Esophagus muscularis mucosa (tissue), 4 donors: ENCODE results near the gene NKAIN4. TPM values are rescaled to one million over a fixed set of nuclear protein-coding genes. Genes with fewer than 3 reads are reported as not detected.
A peak's percentile ranks its signal among the peaks of the same experiment; 100 is the strongest.

Source experiments
- DNase-seq: peaks from one replicate; pipeline ENCODE4 v3.0.0-alpha.2; 2017; ENCODE audit errors: extremely low spot score
- H3K27ac ChIP-seq, 4 donors: fragments of 200-600 bp; sonication (generic); replicated peaks in 1 of 4; 1 replicate in 3 of 4; 2 replicates in 1 of 4; pipeline ENCODE4 v1.5.1; 2016 to 2019; ENCODE audit warnings: mild to moderate bottlenecking in 1 of 4
- H3K27me3 ChIP-seq, 4 donors: fragments of 200-600 bp; sonication (generic); one replicate each; pipeline versions ENCODE4 v1.5.1 to v1.6.0; 2016 to 2019
- H3K36me3 ChIP-seq, 4 donors: fragments of 200-600 bp; sonication (generic); one replicate each; pipeline ENCODE4 v1.5.1; 2016 to 2019
- H3K4me1 ChIP-seq, 4 donors: fragments of 200-600 bp; sonication (generic); one replicate each; pipeline ENCODE4 v1.5.1; 2016 to 2019
- H3K4me3 ChIP-seq, 4 donors: fragments of 200-600 bp; sonication (generic); 1 replicate in 2 of 4; 2 replicates in 2 of 4; pipeline ENCODE4 v1.5.1; 2016 to 2019; ENCODE audit warnings: mild to moderate bottlenecking in 4 of 4, moderate library complexity in 1 of 4
- H3K9me3 ChIP-seq, 4 donors: fragments of 200-600 bp; sonication (generic); 1 replicate in 3 of 4; 2 replicates in 1 of 4; pipeline ENCODE4 v1.5.1; 2016 to 2019
- EP300 ChIP-seq: sonication (generic); formaldehyde crosslinking; IDR thresholded peaks from one replicate; pipeline ENCODE4 v1.6.1; 2017; ENCODE audit warnings: antibody characterized with exemption
- POLR2A ChIP-seq: fragments of 450-650 bp; IDR thresholded peaks from one replicate; pipeline ENCODE4 v1.6.1; 2017; ENCODE audit warnings: antibody characterized with exemption, moderate library complexity, mild to moderate bottlenecking, low read depth
- POLR2AphosphoS5 ChIP-seq, 2 donors: sonication (generic); formaldehyde crosslinking; IDR thresholded peaks; one replicate each; pipeline ENCODE4 v1.6.1; 2017; ENCODE audit warnings: antibody characterized with exemption in 2 of 2
- WGBS: methylation state at CpG from one replicate; pipeline ENCODE4 v1.1.5; 2018; 5-methylcytosine and 5-hydroxymethylcytosine counted together
- intact Hi-C: fragments of 100-400 bp; cut with DNase I; formaldehyde crosslinking; loops from one replicate; pipeline ENCODE4 v1.15.1; 2023
- total RNA-seq, 4 donors: library from RNA; depleted of rRNA; stranded (reverse); fragments of >200 nt; gene quantifications; one replicate each; pipeline versions ENCODE4 v1.1.0 to v1.2.1, GENCODE V29; 2016
- TF ChIP-seq, protein P1 (sequence below), 3 experiments: fragments of 200-600 bp in 2 of 3; fragments of 450-650 bp in 1 of 3; sonication (generic) in 2 of 3; IDR thresholded peaks; one replicate each; pipeline ENCODE4 v1.5.1; 2017 to 2019; ENCODE audit warnings: antibody characterized with exemption in 3 of 3, mild to moderate bottlenecking in 2 of 3, moderate library complexity in 1 of 3

The NKAIN4 gene
- total RNA-seq, 4 donors from 2014 or later = 0.17 to 0.45 TPM; not detected in 2

DNA sequence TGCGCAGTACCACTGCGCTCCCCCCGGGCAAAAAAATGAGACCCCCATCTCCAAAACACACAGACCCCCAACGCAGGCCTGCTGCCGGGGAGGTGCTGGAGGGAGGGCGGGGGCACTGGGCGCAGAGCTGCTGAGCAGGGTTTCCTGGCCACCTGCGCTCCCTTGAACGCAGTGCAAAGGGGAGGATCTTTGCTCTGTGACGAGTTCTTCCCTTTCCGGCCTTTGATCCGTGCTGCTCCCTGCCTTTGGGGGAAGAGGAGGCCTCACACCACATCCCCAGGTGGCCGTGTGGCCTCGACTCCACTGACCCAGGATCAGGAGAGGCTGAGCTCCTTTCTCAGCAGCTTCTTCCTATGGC is 29.8 kb upstream of the NKAIN4 start:
- peak overlapping the region in 1 of 4 donors; percentile 7 for H3K4me3 ChIP-seq
- H3K36me3 ChIP-seq = peaks cover 48 to 100% (median 94%) of the 10 kb centered on the region in 4 donors
- 74% methylated on average over 8 of the region's 14 CpGs for WGBS
- intact Hi-C loops = no loop called here
- DNase-seq = no peak
- H3K9me3 ChIP-seq = no peaks in the 10 kb centered on the region
- TF ChIP-seq EP300 (no peak), POLR2A (no peak), POLR2AphosphoS5 (IDR thresholded peaks at IDR 0.05) (no peak)
- TF ChIP-seq, protein P1, sequence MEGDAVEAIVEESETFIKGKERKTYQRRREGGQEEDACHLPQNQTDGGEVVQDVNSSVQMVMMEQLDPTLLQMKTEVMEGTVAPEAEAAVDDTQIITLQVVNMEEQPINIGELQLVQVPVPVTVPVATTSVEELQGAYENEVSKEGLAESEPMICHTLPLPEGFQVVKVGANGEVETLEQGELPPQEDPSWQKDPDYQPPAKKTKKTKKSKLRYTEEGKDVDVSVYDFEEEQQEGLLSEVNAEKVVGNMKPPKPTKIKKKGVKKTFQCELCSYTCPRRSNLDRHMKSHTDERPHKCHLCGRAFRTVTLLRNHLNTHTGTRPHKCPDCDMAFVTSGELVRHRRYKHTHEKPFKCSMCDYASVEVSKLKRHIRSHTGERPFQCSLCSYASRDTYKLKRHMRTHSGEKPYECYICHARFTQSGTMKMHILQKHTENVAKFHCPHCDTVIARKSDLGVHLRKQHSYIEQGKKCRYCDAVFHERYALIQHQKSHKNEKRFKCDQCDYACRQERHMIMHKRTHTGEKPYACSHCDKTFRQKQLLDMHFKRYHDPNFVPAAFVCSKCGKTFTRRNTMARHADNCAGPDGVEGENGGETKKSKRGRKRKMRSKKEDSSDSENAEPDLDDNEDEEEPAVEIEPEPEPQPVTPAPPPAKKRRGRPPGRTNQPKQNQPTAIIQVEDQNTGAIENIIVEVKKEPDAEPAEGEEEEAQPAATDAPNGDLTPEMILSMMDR (IDR thresholded peaks at IDR 0.05) = no peak
- H3K4me1 ChIP-seq = no peaks in the 10 kb centered on the region
- no peak overlapping the region for H3K27ac ChIP-seq
- H3K27me3 ChIP-seq = no peaks in the 10 kb centered on the region

DNA sequence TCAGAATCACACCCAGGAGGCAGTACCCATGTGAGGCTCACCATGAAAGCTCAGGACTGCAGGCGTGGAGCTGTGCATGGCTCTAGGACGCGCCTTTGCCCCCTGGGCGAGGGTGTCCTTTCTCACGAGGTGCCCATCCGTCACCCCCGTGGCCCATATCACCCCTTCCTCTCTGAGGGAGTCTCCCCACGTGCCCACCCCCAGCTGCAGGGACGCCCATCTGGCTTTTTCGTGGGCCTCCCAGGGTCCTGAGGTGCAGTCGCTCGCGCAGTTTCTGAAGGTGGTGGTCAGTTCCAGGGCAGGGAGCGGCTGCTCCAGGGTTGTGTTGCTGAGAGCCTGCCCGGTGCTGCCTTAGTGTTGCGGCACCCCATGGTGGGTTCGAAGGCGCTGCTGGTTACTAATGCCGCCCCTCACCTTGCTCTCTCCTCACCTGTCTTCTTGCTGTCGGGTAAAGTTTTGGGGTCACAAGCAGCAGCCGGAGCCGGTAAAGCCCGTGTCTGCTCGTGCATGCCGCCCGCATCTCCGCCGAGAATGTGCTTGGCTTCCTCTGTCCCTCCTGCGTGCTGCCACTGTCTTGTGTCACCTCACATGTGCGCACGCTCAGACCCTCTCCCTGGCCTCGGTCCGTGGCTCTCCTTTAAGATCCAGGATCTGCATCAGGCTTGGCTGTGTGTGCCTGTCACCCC is 29.3 kb upstream of the NKAIN4 start:
- intact Hi-C loops = no loop called here
- Histone ChIP-seq H3K4me1 (no peaks in the 10 kb centered on the region), H3K27me3 (no peaks in the 10 kb centered on the region), H3K36me3 (peaks cover 49 to 100% (median 94%) of the 10 kb centered on the region in 4 donors), H3K27ac (no peak overlapping the region), H3K4me3 (no peak overlapping the region), H3K9me3 (no peaks in the 10 kb centered on the region)
- TF ChIP-seq POLR2A (no peak), EP300 (no peak), POLR2AphosphoS5 (IDR thresholded peaks at IDR 0.05) (no peak)
- TF ChIP-seq, protein P1 (IDR thresholded peaks at IDR 0.05) = no peak
- 91% methylated on average over 32 of the region's 33 CpGs for WGBS
- no peak for DNase-seq

DNA sequence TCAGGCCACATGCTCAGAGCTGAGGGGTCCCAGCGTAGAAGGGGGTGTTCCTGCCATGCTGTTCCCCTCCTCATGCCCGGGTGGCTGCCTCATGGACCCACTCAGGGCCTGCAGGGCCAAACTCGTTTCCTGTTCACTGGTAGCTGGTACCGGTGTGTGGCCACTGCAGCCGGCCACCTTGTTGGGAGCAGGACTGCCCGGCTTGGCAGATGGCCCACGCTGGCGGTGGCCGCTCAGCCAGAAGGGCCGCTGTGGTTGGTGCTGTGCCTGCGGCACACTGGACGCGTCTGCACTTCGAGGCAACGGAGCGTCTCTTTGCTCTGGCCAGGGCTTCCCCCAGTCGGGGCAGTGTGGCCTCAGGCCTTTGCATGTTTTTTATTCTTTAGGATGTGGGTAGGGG is 28.7 kb upstream of the NKAIN4 start:
- Histone ChIP-seq H3K27me3 (no peaks in the 10 kb centered on the region), H3K4me1 (no peaks in the 10 kb centered on the region), H3K27ac (no peak overlapping the region), H3K9me3 (no peaks in the 10 kb centered on the region), H3K4me3 (no peak overlapping the region), H3K36me3 (peaks cover 49 to 100% (median 94%) of the 10 kb centered on the region in 4 donors)
- TF ChIP-seq POLR2AphosphoS5 (IDR thresholded peaks at IDR 0.05) (no peak), EP300 (no peak), POLR2A (no peak)
- TF ChIP-seq, protein P1 (IDR thresholded peaks at IDR 0.05) = no peak
- no peak for DNase-seq
- WGBS = 84% methylated on average over 3 of the region's 17 CpGs
- intact Hi-C loops = no loop called here

DNA sequence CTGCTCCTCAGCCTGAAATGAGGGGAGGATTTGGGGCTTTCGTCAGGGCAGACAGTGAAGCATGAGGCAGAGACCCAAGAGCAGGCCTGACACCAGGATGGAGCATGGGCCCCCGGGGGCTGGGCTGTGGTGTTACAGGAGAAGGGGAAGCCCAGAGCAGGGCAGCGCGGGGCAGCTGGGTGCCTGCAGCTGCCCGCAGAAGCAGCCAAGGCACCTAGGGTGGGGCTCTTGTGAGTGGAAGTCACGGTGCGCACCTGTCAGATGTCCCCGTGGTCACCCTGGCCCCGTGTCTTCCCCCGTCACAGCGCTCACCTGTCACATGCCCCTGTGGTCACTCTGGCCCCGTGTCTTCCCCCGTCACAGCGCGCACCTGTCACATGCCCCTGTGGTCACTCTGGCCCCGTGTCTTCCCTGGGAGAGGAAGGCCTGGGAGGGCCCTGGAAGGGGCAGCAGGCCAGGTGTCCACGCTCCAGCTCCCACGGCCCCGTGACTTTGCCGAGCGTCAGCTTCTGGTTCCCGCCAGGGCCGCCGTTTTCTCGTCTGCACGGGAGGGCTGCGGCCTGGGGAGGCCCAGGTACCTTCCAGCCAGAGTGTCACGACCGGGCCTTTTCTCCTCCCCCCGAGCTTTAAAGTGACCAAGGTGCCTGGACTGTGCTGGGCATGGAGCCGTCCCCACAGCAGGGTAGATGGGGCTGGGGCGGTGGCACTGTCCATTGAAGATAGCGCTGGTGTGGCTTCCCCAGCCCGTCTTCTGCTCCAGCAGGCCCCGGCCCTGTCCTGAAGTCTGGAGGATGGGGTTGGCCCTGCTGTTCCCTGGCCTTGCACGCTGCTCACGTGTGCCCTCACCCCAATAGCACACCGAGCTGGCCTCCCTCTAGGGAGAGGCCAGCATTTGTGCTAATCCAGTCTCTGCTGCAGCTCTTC is 27.7 kb upstream of the NKAIN4 start:
- 93% methylated on average over 26 of the region's 38 CpGs for WGBS
- Histone ChIP-seq H3K4me1 (no peaks in the 10 kb centered on the region), H3K36me3 (peaks cover 54 to 100% (median 95%) of the 10 kb centered on the region in 4 donors), H3K4me3 (no peak overlapping the region), H3K9me3 (no peaks in the 10 kb centered on the region), H3K27me3 (no peaks in the 10 kb centered on the region), H3K27ac (no peak overlapping the region)
- DNase-seq = no peak
- intact Hi-C loops = no loop called here
- TF ChIP-seq, protein P1 (IDR thresholded peaks at IDR 0.05) = no peak
- TF ChIP-seq EP300 (no peak), POLR2A (no peak), POLR2AphosphoS5 (IDR thresholded peaks at IDR 0.05) (no peak)
